Tibial artery (tissue), 4 donors: ENCODE measurements around the gene PNPLA7.
A peak's percentile ranks its signal among the peaks of the same experiment; 100 is the strongest.

Experiments
- DNase-seq, 2 donors: peaks; one replicate each; pipeline ENCODE4 v3.0.0-alpha.2; 2019
- H3K27ac ChIP-seq, 2 donors: fragments of 200-600 bp; sonication (generic) in 1 of 2; 1 replicate in 1 of 2; 2 replicates in 1 of 2; pipeline ENCODE4 v1.5.1; 2018 to 2019; ENCODE audit warnings: mild to moderate bottlenecking in 1 of 2
- H3K27me3 ChIP-seq, 2 donors: fragments of 200-600 bp; sonication (generic) in 1 of 2; one replicate each; pipeline versions ENCODE4 v1.5.1 to v1.6.0; 2016 to 2019
- H3K36me3 ChIP-seq, 3 donors: fragments of 200-600 bp; sonication (generic) in 2 of 3; one replicate each; pipeline ENCODE4 v1.5.1; 2016 to 2019; ENCODE audit warnings: mild to moderate bottlenecking in 2 of 3
- H3K4me1 ChIP-seq, 4 donors: fragments of 200-600 bp; sonication (generic) in 2 of 4; 1 replicate in 3 of 4; 2 replicates in 1 of 4; pipeline ENCODE4 v1.5.1; 2016 to 2019
- H3K4me3 ChIP-seq, 2 donors: fragments of 200-600 bp; sonication (generic) in 1 of 2; 1 replicate in 1 of 2; 2 replicates in 1 of 2; pipeline ENCODE4 v1.5.1; 2018 to 2019; ENCODE audit warnings: mild to moderate bottlenecking in 2 of 2
- H3K9me3 ChIP-seq, 3 donors: fragments of 200-600 bp; sonication (generic) in 1 of 3; one replicate each; pipeline ENCODE4 v1.5.1; 2016 to 2019
- CTCF ChIP-seq, 2 experiments: fragments of 200-600 bp in 1 of 2; fragments of 450-650 bp in 1 of 2; IDR thresholded peaks; one replicate each; pipeline ENCODE4 v1.5.1; 2017 to 2019; ENCODE audit warnings: antibody characterized with exemption in 2 of 2, mild to moderate bottlenecking in 1 of 2, moderate library complexity in 1 of 2
- intact Hi-C: fragments of 100-400 bp; cut with DNase I; formaldehyde crosslinking; loops from one replicate; pipeline ENCODE4 v1.15.0; 2023; ENCODE audit warnings: low total_unique reads

The PNPLA7 gene

GRCh38 chr9:137459601-137460362 is 90.4 kb downstream of the PNPLA7 start:
- Histone ChIP-seq H3K4me3 (peak overlapping the region; percentile 75 to 95), H3K36me3 (peaks cover 6 to 49% (median 23%) of the 10 kb centered on the region in 3 donors), H3K9me3 (no peaks in the 10 kb centered on the region), H3K27ac (peak overlapping the region; percentile 67 to 86), H3K27me3 (no peaks in the 10 kb centered on the region), H3K4me1 (peaks cover 6 to 52% (median 48%) of the 10 kb centered on the region in 4 donors)
- intact Hi-C loops, result loop anchor here (10.0 kb wide), 1 partner anchor 75 kb away; no protein-coding TSS in a partner anchor
- TF ChIP-seq CTCF (IDR thresholded peaks at IDR 0.05), result no peak
- DNase-seq, result peak; percentile 33 to 72

GRCh38 chr9:137459152-137459600 is 91.0 kb downstream of the PNPLA7 start, which contains the start of gene NSMF:
TSS of gene NSMF (minus strand) at chr9:137459334. CDS start at chr9:137459102, 232 bp downstream.
- no peaks in the 10 kb centered on the region for H3K9me3 ChIP-seq
- peak within 1 kb of the TSS; percentile 75 to 95 for H3K4me3 ChIP-seq
- TF ChIP-seq CTCF (IDR thresholded peaks at IDR 0.05), result peak in 1 of 2 experiments; percentile 13
- intact Hi-C loops, result no loop called here
- peak within 1 kb of the TSS; percentile 85 to 86 for H3K27ac ChIP-seq
- DNase-seq, result peak; percentile 93 to 96
- no peaks in the 10 kb centered on the region for H3K27me3 ChIP-seq
- peaks cover 6 to 58% (median 54%) of the 10 kb centered on the region in 4 donors for H3K4me1 ChIP-seq
- H3K36me3 ChIP-seq, result peaks cover 6 to 49% (median 23%) of the 10 kb centered on the region in 3 donors

- Histone ChIP-seq H3K4me1 (peaks cover 6 to 60% (median 56%) of the 10 kb centered on the region in 4 donors), H3K4me3 (peak overlapping the region; percentile 75 to 95), H3K27me3 (no peaks in the 10 kb centered on the region), H3K27ac (peak overlapping the region; percentile 85 to 86), H3K9me3 (no peaks in the 10 kb centered on the region), H3K36me3 (peaks cover 6 to 43% (median 23%) of the 10 kb centered on the region in 3 donors)
- TF ChIP-seq CTCF (IDR thresholded peaks at IDR 0.05), result no peak
- DNase-seq, result peak; percentile 33 to 80
- intact Hi-C loops, result no loop called here
Observed at GRCh38 chr9:137458194-137459151, 91.7 kb downstream of the PNPLA7 start.

GRCh38 chr9:137457406-137458193 is 92.6 kb downstream of the PNPLA7 start:
- no peaks in the 10 kb centered on the region for H3K27me3 ChIP-seq
- H3K4me3 ChIP-seq, result peak overlapping the region; percentile 75 to 95
- peaks cover 14 to 43% (median 32%) of the 10 kb centered on the region in 3 donors for H3K36me3 ChIP-seq
- peak; percentile 20 to 73 for DNase-seq
- no peak for TF ChIP-seq CTCF (IDR thresholded peaks at IDR 0.05)
- H3K9me3 ChIP-seq, result no peaks in the 10 kb centered on the region
- intact Hi-C loops, result no loop called here
- peaks cover 6 to 65% (median 58%) of the 10 kb centered on the region in 4 donors for H3K4me1 ChIP-seq
- peak overlapping the region; percentile 85 to 86 for H3K27ac ChIP-seq
